ENCODE data around the gene RNF10. TPM values are rescaled to one million over a fixed set of nuclear protein-coding genes. Genes with fewer than 3 reads are reported as not detected.

Gene RNF10
- total RNA-seq, 4 donors from 2014 or later = 98.2 to 206 (median 163) TPM

DNA sequence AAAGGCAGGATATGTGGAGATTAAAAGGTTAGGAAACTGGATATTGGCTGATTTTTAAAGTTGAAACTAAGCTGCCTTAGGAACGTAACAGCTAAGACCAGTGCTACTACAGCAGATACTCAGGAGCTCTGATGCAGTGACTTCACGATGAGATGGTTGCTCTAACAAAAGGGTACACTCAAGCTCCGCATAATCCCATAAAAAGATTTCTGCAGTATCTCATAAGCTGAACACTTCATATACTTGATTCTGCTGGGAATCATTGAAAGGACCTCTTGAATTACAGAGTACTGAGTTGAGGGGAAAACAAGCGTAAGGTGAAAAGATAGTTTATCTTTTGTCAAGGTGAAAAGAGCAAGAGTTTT lies 3.7 kb downstream of the RNF10 start:
- Histone ChIP-seq H3K9me3 (no peaks in the 10 kb centered on the region), H3K27me3 (no peaks in the 10 kb centered on the region), H3K4me3 (peak overlapping the region; percentile 88), H3K36me3 (no peaks in the 10 kb centered on the region), H3K27ac (peak overlapping the region; percentile 63), H3K4me1 (peaks cover 65% of the 10 kb centered on the region)
- DNase-seq (ENCODE audit: low spot score in 2 of 2) = no peak
- TF ChIP-seq EP300 (IDR thresholded peaks at IDR 0.05) = no peak
- no peak for TF ChIP-seq POLR2A (IDR thresholded peaks at IDR 0.05)
- no peak for TF ChIP-seq POLR2AphosphoS5 (IDR thresholded peaks at IDR 0.05)
- TF ChIP-seq, protein P1, sequence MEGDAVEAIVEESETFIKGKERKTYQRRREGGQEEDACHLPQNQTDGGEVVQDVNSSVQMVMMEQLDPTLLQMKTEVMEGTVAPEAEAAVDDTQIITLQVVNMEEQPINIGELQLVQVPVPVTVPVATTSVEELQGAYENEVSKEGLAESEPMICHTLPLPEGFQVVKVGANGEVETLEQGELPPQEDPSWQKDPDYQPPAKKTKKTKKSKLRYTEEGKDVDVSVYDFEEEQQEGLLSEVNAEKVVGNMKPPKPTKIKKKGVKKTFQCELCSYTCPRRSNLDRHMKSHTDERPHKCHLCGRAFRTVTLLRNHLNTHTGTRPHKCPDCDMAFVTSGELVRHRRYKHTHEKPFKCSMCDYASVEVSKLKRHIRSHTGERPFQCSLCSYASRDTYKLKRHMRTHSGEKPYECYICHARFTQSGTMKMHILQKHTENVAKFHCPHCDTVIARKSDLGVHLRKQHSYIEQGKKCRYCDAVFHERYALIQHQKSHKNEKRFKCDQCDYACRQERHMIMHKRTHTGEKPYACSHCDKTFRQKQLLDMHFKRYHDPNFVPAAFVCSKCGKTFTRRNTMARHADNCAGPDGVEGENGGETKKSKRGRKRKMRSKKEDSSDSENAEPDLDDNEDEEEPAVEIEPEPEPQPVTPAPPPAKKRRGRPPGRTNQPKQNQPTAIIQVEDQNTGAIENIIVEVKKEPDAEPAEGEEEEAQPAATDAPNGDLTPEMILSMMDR (IDR thresholded peaks at IDR 0.05) = no peak
- WGBS = 48% methylated on average over 4 of the region's 4 CpGs

DNA sequence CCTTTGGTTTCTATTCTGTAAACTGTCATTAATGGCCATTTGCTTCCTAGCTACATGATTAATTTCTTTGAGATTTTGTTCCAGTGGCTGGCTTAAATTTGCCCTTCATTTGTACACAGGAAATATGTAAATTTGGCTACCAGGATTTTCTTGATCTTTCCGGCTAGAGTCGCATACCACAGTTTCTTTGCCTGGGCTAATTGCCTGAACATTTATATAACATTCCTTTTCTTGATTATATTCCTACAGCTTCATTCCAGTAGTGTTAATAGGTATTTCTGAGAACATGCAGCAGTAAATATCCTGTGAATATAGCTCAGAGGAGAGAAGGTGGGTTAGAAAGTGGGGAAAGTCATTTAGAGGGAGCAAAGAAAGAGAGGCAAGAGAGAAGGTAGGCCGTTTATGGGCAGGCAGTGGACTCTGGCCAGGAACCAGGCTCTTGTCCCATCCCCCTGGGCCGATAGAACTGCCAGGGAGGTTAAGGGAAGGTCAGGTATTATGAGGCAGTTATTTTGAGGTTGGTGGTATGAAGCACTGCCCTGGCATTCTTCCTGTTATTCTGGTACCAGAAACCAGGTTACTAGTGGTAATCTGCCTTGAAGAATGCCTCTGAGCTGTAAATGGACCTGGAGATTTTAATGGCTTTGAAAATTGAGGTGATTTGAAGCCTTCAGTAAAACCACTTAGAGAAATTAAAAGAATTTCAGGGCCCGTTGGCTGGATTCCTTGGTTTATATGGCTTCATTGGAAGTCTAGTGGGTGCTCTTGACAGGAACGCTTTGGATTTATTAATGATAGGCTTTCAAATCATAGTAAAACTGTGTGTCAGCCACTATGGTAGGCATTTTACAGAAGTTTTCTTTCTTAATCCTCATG lies 4.4 kb downstream of the RNF10 start:
- peak overlapping the region; percentile 88 for H3K4me3 ChIP-seq
- no peak for DNase-seq (ENCODE audit: low spot score in 2 of 2)
- H3K9me3 ChIP-seq = no peaks in the 10 kb centered on the region
- peaks cover 70% of the 10 kb centered on the region for H3K4me1 ChIP-seq
- WGBS = 19% methylated on average over 6 of the region's 6 CpGs
- no peaks in the 10 kb centered on the region for H3K27me3 ChIP-seq
- peak overlapping the region; percentile 63 for H3K27ac ChIP-seq
- TF ChIP-seq EP300 (IDR thresholded peaks at IDR 0.05) = no peak
- TF ChIP-seq, protein P1 (IDR thresholded peaks at IDR 0.05) = no peak
- TF ChIP-seq POLR2A (IDR thresholded peaks at IDR 0.05) = no peak
- TF ChIP-seq POLR2AphosphoS5 (IDR thresholded peaks at IDR 0.05) = no peak
- H3K36me3 ChIP-seq = no peaks in the 10 kb centered on the region

DNA sequence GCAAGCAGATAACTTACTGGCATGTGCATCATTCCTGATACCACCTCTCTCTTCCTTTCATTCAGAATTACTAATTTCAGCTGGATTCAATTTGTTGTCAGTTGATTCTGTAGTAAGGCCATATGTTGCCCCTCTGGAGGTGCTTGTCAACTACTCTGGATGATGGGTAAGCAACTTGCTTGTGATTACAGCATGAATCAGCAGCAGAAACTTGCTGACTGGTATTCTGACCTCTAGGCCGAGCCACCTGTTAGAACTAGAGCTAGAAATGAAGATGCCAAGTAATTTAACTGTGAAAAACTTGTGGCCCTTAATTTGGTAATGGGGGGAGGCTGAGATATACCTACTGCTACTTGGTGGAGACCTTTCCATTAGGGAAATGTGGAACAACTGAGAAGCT lies 5.1 kb downstream of the RNF10 start:
- DNase-seq (ENCODE audit: low spot score in 2 of 2) = no peak
- no peaks in the 10 kb centered on the region for H3K9me3 ChIP-seq
- peaks cover 73% of the 10 kb centered on the region for H3K4me1 ChIP-seq
- H3K36me3 ChIP-seq = no peaks in the 10 kb centered on the region
- TF ChIP-seq EP300 (IDR thresholded peaks at IDR 0.05) (no peak), POLR2A (IDR thresholded peaks at IDR 0.05) (no peak), POLR2AphosphoS5 (IDR thresholded peaks at IDR 0.05) (no peak)
- TF ChIP-seq, protein P1 (IDR thresholded peaks at IDR 0.05) = no peak
- H3K27me3 ChIP-seq = no peaks in the 10 kb centered on the region
- H3K27ac ChIP-seq = no peak overlapping the region
- 72% methylated on average over 1 of the region's 1 CpG for WGBS
- no peak overlapping the region for H3K4me3 ChIP-seq

DNA sequence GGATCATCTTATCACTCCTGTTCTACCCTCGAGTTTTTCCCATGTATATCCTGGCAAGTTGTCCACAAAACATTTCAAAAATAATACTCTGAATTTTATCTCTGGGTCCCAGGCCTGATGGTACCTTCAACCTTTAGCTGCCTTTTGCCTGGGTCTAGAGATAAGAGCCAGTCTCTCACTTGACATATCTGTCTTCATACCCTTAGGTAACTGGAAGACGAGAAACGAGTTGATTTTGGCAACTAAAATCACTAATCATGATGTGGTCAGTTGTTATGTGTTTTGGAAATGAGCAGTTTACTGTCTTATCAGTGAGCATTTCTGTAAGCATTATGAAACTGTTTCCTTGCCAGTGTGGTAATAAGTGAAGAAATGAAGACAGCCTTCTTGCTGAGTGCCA lies 6.3 kb downstream of the RNF10 start:
- 27% methylated on average over 3 of the region's 3 CpGs for WGBS
- no peak overlapping the region for H3K4me3 ChIP-seq
- no peaks in the 10 kb centered on the region for H3K27me3 ChIP-seq
- no peaks in the 10 kb centered on the region for H3K9me3 ChIP-seq
- peaks cover 72% of the 10 kb centered on the region for H3K4me1 ChIP-seq
- DNase-seq (ENCODE audit: low spot score in 2 of 2) = no peak
- H3K36me3 ChIP-seq = no peaks in the 10 kb centered on the region
- H3K27ac ChIP-seq = peak overlapping the region; percentile 29
- TF ChIP-seq EP300 (IDR thresholded peaks at IDR 0.05) (no peak), POLR2A (IDR thresholded peaks at IDR 0.05) (no peak), POLR2AphosphoS5 (IDR thresholded peaks at IDR 0.05) (no peak)
- TF ChIP-seq, protein P1 (IDR thresholded peaks at IDR 0.05) = no peak

DNA sequence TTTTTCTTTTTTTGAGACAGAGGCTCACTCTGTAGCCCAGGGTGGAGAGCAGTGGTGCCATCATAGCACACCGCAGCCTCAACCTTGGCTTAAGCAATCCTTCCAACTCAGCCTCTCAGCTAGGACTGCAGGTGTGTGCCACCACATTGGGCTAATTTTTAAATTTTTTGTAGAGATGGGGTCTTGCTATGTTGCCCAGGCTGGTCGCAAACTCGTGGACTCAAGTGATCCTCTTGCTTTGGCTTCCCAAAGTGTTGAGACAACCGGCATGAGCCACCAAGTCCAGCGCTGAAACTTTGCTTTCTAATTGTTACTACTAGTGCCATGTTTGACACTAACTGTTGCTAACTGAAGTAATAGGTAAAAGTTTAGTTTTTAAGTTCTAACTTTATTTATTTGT lies 8.0 kb downstream of the RNF10 start:
- Histone ChIP-seq H3K36me3 (peaks cover 12% of the 10 kb centered on the region), H3K27ac (no peak overlapping the region), H3K9me3 (no peaks in the 10 kb centered on the region), H3K4me1 (peaks cover 56% of the 10 kb centered on the region), H3K4me3 (no peak overlapping the region), H3K27me3 (no peaks in the 10 kb centered on the region)
- TF ChIP-seq POLR2AphosphoS5 (IDR thresholded peaks at IDR 0.05) = no peak
- TF ChIP-seq EP300 (IDR thresholded peaks at IDR 0.05) = no peak
- TF ChIP-seq, protein P1 (IDR thresholded peaks at IDR 0.05) = no peak
- no peak for DNase-seq (ENCODE audit: low spot score in 2 of 2)
- WGBS = 98% methylated on average over 5 of the region's 5 CpGs

Measured in suprapubic skin (tissue), 4 donors.